Activated naive CD8-positive, alpha-beta T cell treated with anti-CD3 and anti-CD28 coated beads for 36 hours (primary cell): ENCODE data around the gene CBX7. TPM values are rescaled to one million over a fixed set of nuclear protein-coding genes. Genes with fewer than 3 reads are reported as not detected.
A peak's percentile ranks its signal among the peaks of the same experiment; 100 is the strongest.
"Not testable (repeated sequence)": the region's sequence is repeated elsewhere in the genome, so short reads cannot be mapped to it uniquely, and the experiment has no call there.

Experiments
- DNase-seq: peaks from one replicate; pipeline ENCODE4 v3.0.0; 2021
- H3K27ac Mint-ChIP-seq: one replicate; pipeline ENCODE4 v1.8.0; 2022; ENCODE audit warnings: mild to moderate bottlenecking, moderate library complexity, mixed read lengths
- H3K27me3 Mint-ChIP-seq: one replicate; pipeline ENCODE4 v1.8.0; 2022; ENCODE audit warnings: mild to moderate bottlenecking, mixed read lengths
- H3K36me3 Mint-ChIP-seq: one replicate; pipeline ENCODE4 v1.8.0; 2021; ENCODE audit warnings: mild to moderate bottlenecking, mixed read lengths
- H3K4me1 Mint-ChIP-seq: one replicate; pipeline ENCODE4 v1.8.0; 2021; ENCODE audit warnings: mixed read lengths
- H3K4me3 Mint-ChIP-seq: one replicate; pipeline ENCODE4 v1.8.0; 2022; ENCODE audit warnings: mild to moderate bottlenecking, moderate library complexity, mixed read lengths
- H3K9me3 Mint-ChIP-seq: one replicate; pipeline ENCODE4 v1.8.0; 2022; ENCODE audit warnings: mixed read lengths
- total RNA-seq, 2 experiments: library from RNA; stranded (reverse); gene quantifications; one replicate each; pipeline ENCODE4 v1.2.3, GENCODE V29; 2021

Gene CBX7
- total RNA-seq, 2 experiments from 2014 or later = 11.6 to 12.5 TPM

DNA sequence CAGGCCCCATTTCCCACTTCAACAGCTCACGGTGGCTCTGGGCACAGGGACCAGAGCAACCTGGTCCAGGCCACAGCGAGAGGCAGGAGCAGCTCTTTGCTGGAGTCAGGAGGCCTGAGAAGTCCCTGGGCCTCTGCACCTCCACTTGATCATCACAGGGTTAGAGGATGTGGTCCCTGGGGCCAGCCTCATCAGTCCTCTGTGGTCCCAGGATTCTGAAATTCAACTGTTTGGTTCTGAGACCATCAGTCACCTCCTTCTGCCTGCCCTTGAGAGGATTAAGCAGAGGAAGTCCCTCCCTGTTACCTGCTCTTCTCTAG lies 24.9 kb upstream of the CBX7 start:
- Mint-ChIP-seq H3K27me3 (no peaks in the 10 kb centered on the region), H3K4me1 (peaks cover 26% of the 10 kb centered on the region), H3K4me3 (no peak overlapping the region), H3K9me3 (no peaks in the 10 kb centered on the region), H3K36me3 (no peaks in the 10 kb centered on the region), H3K27ac (no peak overlapping the region)
- DNase-seq = no peak

DNA sequence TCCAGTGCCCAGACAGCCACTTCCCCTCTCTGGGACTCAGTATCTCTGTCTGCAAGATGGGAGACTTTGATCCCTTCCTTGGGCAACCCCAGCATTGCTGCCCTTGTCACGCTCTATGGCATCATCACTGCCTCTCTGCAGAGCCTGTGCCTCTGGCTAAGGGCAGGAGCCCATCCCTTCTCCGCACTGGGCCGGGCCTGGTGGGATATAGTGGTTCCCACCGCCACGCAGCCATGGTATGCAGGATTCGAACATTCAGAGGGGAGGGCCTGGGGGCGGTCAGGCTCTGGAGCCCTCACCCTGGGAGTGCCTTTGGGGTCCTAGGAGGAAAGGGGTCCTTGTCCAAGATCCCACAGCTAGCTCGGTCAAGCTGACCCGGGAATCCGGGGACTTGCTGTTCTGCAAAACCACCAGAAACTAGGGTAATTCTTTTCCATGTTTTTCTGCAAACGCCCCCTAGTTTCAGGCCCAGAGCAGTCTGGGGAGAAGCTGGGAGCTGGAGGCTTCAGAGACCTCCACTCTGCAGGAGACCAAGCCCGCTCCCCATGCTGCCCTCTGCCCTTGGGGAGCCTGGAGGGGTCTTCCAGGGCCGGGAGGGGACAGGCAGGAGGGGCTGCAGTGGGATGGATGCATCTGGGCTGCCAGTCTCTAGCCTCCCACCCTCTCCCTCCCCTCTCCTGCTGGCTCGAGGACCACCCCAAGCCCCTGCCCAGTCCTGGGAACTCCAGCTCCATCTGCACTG lies 24.4 kb upstream of the CBX7 start:
- Mint-ChIP-seq H3K27me3 (no peaks in the 10 kb centered on the region), H3K4me3 (no peak overlapping the region), H3K4me1 (peaks cover 27% of the 10 kb centered on the region), H3K27ac (no peak overlapping the region), H3K36me3 (no peaks in the 10 kb centered on the region), H3K9me3 (no peaks in the 10 kb centered on the region)
- DNase-seq = no peak

DNA sequence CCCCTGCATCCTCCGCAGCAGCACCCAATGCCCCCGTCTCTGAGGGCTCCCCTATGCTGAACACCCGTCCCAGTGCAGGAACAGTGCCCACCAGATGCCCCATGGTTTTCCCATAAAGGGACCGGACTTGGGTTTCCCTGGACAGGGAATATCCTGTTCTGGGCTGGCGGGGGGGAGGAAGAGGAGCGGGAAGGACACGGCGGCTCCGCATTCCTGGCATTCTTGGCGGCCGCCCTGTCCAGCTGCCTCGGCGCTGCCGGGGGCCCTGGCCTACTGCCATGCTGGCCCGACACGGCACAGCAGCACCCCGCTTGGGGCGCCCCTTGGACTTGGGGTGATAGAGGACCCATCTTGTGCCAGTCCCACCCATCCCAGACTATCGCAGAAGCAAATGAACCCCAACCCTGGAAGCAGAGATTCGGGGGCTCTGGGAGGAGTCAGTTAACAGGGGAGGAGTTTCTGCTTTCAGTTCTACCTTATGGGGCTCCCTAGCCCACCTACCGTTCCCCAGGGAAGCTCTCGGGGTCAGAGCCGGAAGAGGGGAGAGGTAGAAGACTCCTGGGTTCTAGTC lies 23.7 kb upstream of the CBX7 start:
- Mint-ChIP-seq H3K27me3 (no peaks in the 10 kb centered on the region), H3K4me1 (peaks cover 33% of the 10 kb centered on the region), H3K9me3 (no peaks in the 10 kb centered on the region), H3K36me3 (no peaks in the 10 kb centered on the region), H3K27ac (no peak overlapping the region), H3K4me3 (no peak overlapping the region)
- no peak for DNase-seq

DNA sequence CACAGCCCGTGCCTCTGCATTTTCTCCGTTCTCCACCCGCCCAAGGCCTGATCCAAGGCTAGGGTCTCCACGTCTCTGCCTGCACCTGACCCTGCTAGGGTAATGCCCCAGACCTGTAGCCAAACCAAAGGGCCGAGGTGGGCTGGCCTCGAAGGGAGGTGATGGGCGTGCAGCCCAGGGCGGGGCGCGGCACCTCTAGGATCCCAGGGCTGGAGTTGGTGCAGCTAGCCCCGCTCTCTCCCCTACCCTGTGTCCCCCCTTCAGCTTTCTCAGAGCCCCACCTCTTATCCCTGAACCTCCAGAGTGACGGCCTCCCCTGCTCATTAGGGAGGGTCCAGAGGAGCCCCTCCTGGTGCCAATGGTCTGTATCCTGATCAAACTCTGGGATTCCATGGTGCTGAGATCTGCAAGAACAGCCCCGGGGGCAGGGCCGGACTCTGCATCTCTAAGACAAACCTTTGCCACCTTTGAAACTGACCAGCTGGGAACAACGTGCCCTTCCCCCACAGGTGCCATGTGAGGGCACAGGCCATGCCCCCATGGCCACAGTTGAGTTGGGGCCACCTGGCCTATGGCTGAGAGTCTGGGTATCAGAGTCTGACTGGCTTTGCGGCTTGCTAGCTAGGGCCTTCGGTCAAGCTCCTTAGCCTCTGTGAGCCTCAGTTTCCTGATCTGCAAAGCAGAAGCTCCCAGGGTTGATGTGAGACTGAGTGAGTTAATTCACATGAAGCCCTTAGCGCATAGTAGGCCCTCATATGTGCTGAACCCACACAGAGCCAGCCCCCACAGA lies 23.1 kb upstream of the CBX7 start:
- Mint-ChIP-seq H3K36me3 (no peaks in the 10 kb centered on the region), H3K4me1 (peaks cover 35% of the 10 kb centered on the region), H3K9me3 (no peaks in the 10 kb centered on the region), H3K4me3 (no peak overlapping the region), H3K27ac (no peak overlapping the region), H3K27me3 (no peaks in the 10 kb centered on the region)
- no peak for DNase-seq

DNA sequence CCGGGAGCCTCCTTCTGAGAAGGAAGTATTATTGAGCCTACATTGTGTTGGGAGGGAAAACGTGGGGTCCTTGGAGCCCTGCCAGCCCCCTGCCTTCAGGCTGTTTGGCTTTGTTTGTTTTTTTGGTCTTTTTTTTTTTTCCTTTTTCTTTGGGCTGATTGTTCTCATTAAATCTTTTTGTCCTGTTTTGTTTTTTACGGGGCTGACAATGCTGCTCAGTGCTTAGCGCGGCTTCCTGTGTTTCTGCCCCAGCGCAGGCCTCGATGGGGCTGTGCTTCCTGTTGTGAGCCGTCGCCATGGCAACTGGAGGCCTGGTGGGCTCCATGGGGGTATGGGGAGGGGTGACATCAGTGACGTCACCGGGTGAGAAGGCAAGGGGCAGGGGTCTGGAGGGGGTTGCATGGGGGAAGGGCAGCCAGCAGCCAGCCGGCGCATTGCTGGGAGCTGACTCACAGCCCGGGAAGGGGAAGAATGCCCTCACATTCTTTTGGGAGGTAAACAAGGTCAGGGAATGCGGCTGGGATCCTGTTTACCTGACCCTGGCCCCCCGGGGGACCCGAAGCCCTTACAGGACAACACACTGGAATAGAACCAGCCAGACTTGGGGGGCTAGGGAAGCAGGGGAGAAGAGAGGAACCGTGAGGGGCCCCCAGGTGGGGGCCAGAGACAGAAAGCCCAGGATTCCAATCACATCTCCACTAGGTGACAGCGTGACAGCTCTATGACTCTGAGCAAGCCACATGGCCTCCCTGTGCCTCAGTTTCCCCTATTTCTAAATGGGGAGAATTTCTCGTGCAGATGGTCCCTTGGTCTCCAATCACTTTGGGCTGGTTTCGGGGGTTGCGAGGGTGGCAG lies 22.2 kb upstream of the CBX7 start:
- peak overlapping the region; percentile 87 for H3K27ac Mint-ChIP-seq
- peak; percentile 63 for DNase-seq
- no peaks in the 10 kb centered on the region for H3K27me3 Mint-ChIP-seq
- no peaks in the 10 kb centered on the region for H3K9me3 Mint-ChIP-seq
- H3K4me1 Mint-ChIP-seq = peaks cover 35% of the 10 kb centered on the region
- no peaks in the 10 kb centered on the region for H3K36me3 Mint-ChIP-seq
- peak overlapping the region; percentile 41 for H3K4me3 Mint-ChIP-seq

DNA sequence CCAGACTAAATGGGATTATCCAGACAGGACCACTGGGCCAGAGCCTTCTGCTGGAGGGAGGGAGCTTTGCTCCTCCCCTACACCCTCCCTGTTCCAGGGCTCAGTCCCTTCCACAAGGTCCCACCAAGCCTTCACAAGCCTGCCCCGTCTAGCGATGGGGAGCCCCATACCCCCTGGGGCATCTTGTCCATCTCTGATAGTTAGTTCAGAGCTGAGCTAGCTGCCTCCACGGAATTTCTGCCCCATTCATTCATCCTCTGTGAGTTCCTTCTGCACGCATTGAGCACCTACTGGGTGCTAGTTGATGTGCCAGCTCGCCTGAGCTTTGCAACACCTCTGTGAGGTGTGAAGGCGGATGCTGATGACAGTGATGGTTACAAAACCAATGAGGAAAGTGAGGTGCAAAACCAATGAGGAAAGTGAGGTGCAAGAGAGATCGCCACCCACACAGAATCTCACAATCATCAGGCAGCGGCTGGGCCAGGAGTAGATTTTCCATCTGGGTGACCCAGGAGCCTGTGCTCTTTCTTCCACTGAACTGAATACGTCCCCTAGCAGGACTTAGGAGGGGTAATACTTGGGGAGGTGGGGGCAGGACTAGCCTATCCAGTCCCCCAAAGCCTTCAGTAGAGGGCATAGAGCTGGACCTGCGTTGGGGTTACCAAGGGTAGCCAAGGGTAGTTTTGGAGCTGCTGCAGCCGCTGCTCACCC lies 21.5 kb upstream of the CBX7 start:
- Mint-ChIP-seq H3K27me3 (no peaks in the 10 kb centered on the region), H3K4me1 (peaks cover 35% of the 10 kb centered on the region), H3K4me3 (peak overlapping the region; percentile 41)

DNA sequence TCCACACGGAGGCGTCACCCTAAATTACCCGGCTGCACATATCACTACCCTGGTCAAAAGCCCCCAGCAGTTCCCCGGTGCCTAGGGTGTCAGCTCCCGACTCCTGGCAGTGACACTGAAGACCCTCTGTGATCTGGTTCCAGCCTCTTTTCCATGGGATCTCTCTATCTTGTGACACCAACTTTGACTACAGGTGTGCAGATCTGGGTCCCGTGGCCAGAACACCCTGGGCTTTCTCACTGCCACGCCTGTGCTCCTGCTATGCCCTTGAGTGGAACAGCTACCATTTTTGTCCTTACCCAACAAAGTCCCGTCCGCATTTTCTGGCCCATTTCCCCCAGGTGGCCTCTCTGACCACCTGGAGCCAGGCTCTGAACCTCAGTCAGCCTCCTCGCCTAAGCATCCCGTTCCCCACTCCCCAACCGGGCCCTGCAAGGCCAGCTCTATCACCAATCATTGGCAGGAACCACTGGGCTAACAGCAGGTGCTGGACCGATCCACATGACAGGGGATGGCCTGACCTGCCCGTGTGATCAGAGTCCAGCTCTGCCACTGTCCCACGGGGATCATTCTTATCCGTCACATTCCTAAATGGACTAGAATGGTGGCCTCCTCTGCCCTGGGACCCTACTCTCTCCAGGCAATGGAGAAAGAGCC lies 20.7 kb upstream of the CBX7 start:
- H3K27ac Mint-ChIP-seq = peak overlapping the region; percentile 8
- no peak overlapping the region for H3K4me3 Mint-ChIP-seq
- DNase-seq = no peak
- H3K27me3 Mint-ChIP-seq = no peaks in the 10 kb centered on the region
- H3K4me1 Mint-ChIP-seq = peaks cover 35% of the 10 kb centered on the region
- no peaks in the 10 kb centered on the region for H3K9me3 Mint-ChIP-seq
- H3K36me3 Mint-ChIP-seq = no peaks in the 10 kb centered on the region

More for the DNA sequence above, 21.5 kb upstream of the CBX7 start:
- H3K27ac Mint-ChIP-seq = peak overlapping the region; percentile 87
- no peaks in the 10 kb centered on the region for H3K9me3 Mint-ChIP-seq
- DNase-seq = peak; percentile 55
- no peaks in the 10 kb centered on the region for H3K36me3 Mint-ChIP-seq

DNA sequence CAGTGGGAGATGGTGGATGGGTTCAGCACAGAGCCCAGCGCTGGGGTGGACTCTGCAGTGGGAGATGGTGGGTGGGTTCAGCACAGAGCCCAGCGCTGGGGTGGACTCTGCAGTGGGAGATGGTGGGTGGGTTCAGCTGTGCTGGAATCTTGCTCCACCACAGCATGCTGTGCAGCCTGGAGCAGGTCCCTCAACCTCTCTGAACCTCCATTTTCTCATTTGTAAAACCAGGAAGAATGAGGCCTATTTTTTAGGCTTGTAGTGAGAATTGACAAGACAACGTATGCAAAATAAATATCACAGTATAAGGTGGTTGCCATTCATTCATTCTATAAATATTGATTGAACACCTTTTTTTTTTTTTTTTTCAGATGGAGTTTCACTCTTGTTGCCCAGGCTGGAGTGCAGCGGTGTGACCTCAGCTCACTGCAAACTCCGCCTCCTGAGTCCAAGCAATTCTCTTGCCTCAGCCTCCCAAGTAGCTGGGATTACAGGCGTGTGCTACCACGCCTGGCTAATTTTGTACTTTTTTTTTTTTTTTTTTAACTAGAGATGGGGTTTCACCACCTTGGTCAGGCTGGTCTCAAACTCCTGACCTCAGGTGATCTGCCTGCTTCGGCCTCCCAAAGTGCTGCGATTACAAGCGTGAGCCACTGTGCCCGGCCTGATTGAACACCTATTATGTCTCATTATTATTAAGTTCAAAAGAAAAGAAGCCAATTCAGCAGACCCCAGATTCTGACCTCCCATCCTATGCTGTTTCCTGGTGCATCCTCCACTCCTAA lies 20.0 kb upstream of the CBX7 start:
- not testable (repeated sequence) for H3K27me3 Mint-ChIP-seq, DNase-seq, H3K4me3 Mint-ChIP-seq, H3K36me3 Mint-ChIP-seq, H3K9me3 Mint-ChIP-seq
- H3K27ac Mint-ChIP-seq = peak overlapping the region; percentile 8
- peaks cover 33% of the 10 kb centered on the region for H3K4me1 Mint-ChIP-seq

DNA sequence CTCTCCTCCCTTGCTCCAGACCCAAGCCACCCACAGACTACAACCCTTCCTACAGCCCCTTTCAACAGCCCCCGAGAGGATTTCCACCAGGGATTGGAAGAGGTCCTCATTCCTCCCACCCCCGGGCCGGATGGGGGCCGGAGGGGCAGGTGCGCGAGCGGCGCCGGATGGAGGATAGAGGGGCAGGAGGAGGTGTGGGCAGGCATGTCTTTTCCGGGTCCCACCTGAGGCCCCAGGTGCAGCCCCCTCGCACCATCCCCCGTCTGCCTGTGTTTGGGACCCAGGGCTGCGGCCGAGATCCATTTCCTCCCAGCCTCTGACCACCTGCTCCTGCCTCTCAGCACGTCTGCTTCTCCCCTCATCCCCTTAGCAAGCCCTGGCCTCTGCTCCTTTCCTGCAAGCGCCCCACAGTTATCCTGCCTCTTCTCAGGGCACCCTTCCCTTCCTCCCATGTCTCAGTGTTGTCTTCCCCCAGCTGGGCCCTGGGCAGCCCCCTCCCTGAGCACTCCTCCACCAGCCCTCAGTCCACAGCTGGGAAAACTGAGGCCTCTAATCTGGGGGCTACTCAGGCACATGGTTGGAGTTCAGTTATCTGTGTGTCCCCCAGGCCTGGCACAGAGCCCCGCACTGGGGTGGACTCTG lies 19.3 kb upstream of the CBX7 start:
- no peak for DNase-seq
- no peak overlapping the region for H3K4me3 Mint-ChIP-seq
- no peaks in the 10 kb centered on the region for H3K36me3 Mint-ChIP-seq
- peaks cover 33% of the 10 kb centered on the region for H3K4me1 Mint-ChIP-seq
- no peaks in the 10 kb centered on the region for H3K9me3 Mint-ChIP-seq
- H3K27ac Mint-ChIP-seq = no peak overlapping the region
- peaks cover 3% of the 10 kb centered on the region for H3K27me3 Mint-ChIP-seq

DNA sequence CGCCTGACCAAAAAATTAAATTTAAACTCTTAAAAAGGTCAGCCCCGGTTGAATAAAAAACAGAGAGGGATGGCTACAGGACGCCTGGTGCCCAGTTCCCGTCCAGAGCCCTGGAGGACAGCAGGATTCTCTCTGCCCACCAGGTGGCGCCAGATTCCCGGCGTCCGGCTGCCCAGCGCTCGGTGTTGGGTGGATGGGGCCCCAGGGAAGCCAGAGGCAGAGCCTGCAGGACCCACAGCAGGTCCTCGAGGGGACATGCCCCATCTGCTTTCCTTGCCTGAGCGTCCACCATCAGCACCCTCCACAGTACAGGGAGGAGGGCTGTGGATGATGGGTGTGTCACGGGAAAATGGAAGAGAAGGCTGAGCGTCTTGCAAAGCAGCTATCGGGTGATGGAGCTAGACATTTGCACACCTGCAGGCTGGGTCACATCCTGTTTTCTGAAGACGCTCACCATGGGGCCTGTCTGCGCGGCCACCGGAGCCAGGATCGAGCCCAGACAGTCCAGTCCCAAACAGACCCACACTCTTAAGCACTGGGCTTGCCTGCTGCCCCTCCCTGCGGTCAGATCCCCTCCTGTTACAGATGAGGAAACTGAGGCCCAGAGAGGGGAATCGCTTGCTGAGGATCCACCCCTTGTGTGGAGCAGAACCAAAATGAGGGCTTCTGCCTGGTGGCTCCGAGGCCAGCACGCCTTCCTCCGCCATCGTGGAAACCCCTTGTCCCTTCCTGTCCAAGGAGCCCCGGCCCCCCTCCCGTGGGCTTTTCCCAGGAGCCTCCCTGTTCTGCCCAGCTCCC lies 18.5 kb upstream of the CBX7 start:
- Mint-ChIP-seq H3K27ac (no peak overlapping the region), H3K36me3 (no peaks in the 10 kb centered on the region), H3K4me3 (peak overlapping the region; percentile 49), H3K4me1 (peaks cover 33% of the 10 kb centered on the region), H3K27me3 (peaks cover 4% of the 10 kb centered on the region), H3K9me3 (no peaks in the 10 kb centered on the region)
- peak; percentile 83 for DNase-seq

DNA sequence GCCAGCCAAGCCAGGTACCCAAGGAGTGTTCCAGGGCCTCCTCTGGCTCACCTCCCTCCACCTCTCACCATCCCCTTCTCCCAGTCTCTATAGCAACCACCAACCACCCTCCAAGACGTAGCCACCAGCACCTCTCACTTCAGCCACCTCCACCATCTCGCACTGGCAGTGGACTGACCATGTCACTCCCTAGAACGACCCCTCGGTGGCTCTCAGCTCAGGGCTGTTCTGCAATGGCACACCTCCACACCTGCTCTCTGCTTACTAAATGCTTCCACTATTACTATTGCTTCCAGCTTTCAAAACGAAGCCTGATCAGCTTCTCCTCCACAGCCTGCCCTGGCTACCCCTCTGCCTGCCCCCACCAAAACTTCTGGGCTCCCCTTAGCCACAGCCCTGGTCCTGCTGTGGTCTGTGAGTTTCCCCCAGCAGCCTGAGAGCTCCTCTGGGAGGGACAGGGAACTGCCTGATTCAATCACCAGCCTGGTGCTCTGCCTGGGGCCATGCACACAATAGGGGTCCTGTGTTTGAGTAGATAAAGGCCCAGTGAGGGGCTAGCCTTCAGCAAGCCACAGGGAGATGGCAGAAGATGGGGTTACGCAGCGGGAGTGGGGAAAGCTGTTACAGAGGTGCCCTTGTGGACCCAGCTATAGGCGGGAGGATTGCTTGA lies 17.5 kb upstream of the CBX7 start:
- Mint-ChIP-seq H3K27me3 (peaks cover 4% of the 10 kb centered on the region), H3K9me3 (no peaks in the 10 kb centered on the region), H3K27ac (no peak overlapping the region), H3K36me3 (no peaks in the 10 kb centered on the region), H3K4me1 (peaks cover 30% of the 10 kb centered on the region), H3K4me3 (no peak overlapping the region)
- no peak for DNase-seq

DNA sequence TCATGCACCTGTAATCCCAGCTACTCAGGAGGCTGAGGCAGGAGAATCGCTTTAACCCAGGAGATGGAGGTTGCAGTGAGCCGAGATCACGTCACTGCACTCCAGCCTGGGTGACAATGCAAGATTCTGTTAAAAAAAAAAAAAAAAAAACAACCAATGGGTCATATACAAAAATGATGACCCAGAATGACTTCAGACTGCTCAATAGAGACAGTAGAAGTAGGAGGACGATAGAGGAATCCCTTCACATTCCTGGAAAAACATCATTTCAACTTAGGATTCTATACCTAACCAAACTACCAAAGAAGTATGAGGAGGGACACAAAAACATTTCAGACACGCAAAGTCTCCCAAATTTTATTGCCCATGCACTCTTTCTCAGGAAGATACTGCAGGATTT lies 14.1 kb upstream of the CBX7 start:
- Mint-ChIP-seq H3K27ac (no peak overlapping the region), H3K4me3 (no peak overlapping the region), H3K27me3 (peaks cover 4% of the 10 kb centered on the region), H3K4me1 (peaks cover 5% of the 10 kb centered on the region), H3K9me3 (no peaks in the 10 kb centered on the region), H3K36me3 (no peaks in the 10 kb centered on the region)
- no peak for DNase-seq
